Effector CD8-positive, alpha-beta T cell (primary cell): ENCODE results near the gene TDRD12.

ENCODE experiments used
- DNase-seq: peaks from one replicate; lab custom pipeline; 2025; lab: John Stamatoyannopoulos, UW

Gene TDRD12

DNA sequence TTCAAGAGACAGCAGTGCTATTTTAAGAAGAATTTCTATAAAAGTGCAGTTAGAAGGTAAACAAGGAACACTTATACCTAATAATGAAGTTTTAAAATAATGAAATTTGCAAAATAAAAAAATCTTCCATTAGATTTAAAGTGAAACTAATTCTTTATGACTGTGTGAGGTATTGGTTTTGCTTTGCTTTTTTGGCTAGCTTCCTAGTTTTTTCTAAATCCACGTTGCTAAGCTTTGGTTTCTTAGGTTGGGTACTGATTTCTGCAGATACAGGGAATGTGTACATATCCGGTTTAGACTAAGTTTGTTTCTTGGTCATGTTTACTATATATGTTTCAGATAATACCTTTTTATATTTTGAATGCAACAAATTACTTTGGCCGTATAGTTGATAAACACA is 90.2 kb downstream of the TDRD12 start:
- no peak for DNase-seq

DNA sequence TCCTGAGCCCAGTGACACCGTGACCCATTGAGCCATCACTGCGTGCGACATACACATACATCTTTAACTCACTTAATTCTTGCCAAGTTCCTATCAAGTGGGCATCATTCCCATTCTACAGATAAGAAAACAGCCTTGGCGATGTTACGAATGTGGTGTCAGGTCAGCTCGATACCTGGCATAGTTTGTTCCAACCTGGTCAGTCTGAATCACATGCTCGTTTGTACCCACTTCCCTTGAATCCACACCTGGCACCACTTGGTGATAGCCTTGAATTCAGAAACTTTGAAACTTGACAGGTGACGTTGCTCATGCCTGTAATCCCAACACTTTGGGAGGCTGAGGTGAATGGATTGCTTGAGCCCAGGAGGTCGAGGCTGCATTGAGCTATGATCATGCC is 90.9 kb downstream of the TDRD12 start:
- DNase-seq: no peak

DNA sequence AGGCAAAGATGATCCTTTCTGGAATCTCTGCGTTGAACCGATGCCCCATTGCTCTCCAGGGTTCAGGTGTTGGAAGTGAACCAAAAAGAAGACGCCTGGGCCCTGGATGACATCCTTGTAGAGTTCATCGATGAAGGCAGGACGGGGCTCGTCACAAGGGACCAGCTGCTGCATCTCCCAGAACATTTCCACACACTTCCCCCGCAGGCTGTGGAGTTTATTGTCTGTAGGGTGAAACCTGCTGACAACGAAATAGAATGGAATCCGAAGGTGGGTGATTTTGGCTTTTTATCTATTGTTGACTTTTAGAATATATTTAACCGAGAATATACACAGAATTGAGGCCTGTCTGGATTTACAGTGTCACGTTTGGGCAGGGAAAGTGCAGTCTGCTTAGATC is 91.6 kb downstream of the TDRD12 start:
- no peak for DNase-seq

DNA sequence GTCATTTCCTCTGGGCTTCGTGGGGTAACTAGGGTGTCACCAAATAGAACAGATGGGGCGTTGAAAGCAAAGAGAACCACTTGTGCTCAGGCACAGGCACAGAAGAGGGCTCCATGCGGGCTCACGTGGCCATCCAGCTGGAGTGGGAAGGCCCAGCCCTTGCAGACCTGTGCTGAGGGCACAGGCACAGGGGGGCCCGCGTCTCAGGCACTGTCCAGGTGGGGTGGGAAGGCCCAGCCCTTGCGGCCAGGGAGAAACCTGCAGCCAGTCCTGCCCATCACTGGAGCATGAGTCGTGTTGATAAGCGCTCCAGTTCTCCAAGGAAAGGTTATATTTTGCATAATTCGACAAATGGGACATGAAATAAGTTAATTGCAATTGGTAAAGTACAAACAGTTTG is 92.5 kb downstream of the TDRD12 start:
- DNase-seq: no peak

DNA sequence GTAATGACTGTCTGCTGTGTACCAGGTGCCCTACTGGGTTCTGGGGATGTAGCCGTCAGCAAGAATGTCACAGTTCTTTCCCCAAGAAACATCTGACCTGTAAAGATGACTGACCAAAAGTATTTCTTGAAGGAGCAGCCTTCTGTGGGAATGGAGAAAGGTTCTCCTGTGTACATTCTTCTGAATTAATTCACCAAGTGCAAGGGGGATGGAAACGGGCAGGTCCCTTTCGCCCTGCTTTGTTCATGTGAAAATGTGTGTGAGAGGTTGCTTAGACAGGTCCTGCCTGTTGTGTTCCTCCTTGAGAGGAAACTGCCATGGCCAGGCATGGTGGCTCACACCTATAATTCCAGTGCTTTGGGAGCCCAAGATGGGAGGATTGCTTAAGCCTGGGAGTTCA is 93.0 kb downstream of the TDRD12 start:
- no peak for DNase-seq

DNA sequence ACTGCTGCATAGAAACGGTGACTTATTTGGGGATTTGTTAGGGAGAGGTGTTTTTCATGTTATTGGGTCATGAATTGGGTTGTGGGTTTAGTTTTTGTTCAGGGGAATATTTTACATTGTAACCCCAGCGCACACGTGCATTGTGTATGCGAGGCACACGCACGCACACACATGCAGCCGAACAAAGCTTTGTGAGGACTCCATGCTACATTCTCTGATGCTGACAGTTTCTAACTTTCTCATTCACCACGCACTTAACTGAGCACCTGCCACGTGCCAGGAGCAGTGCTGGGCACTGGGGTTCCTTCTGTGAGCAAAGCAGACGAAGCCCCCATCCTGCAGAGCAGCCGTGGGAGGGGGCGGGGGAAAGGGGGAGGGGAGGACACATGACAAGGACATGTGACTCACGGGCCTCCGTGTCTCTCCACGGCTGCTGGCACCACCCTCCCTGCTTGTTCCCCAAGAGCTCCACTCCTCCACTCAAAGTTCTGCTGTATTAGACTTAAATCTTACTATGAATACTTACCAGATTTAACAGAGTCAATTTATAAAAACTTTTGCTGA is 94.4 kb downstream of the TDRD12 start:
- no peak for DNase-seq

DNA sequence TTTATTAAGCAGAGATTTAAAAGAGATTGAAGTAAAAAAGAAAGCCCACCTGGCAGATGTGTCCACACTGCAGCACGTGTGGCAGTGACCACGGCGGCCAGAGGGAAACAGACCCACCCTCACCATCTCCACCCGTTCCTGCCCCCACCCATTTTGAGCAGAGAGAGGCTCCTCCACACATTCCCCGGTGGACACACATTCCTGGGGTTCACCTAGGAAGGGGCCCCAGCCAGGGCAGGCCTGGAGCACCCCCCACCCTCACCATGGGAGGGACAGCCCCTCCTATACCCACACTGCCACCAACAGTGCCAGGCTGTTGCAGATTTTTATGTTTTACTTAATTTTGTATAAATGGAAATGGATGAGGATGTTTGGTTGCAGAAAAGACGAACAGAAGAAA is 95.1 kb downstream of the TDRD12 start:
- DNase-seq: no peak

DNA sequence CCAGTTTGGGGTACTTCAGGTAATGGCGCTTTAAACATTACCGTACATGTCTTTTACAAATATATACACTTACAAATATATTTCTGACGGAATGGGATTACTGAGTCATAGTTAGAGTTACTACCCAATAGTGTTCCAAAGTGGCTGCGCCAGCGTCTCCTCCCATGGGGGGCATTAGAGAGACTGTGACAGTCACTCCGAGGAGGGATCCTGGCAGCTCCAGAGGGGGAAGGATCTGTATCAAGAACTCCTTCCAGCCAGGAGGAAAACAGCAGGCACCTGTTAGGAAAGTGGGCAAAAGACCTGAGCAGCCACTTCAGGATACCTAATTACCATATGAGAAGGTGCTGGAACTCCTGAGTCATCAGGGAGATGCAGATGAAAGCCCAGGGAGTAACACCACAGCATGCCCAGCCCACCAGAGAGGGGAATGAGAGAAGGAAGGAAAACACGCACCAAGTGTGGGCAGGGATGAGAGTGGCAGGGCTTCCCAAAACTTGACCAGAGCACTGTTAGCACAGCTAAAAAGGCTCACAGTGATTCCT is 97.1 kb downstream of the TDRD12 start:
- no peak for DNase-seq

DNA sequence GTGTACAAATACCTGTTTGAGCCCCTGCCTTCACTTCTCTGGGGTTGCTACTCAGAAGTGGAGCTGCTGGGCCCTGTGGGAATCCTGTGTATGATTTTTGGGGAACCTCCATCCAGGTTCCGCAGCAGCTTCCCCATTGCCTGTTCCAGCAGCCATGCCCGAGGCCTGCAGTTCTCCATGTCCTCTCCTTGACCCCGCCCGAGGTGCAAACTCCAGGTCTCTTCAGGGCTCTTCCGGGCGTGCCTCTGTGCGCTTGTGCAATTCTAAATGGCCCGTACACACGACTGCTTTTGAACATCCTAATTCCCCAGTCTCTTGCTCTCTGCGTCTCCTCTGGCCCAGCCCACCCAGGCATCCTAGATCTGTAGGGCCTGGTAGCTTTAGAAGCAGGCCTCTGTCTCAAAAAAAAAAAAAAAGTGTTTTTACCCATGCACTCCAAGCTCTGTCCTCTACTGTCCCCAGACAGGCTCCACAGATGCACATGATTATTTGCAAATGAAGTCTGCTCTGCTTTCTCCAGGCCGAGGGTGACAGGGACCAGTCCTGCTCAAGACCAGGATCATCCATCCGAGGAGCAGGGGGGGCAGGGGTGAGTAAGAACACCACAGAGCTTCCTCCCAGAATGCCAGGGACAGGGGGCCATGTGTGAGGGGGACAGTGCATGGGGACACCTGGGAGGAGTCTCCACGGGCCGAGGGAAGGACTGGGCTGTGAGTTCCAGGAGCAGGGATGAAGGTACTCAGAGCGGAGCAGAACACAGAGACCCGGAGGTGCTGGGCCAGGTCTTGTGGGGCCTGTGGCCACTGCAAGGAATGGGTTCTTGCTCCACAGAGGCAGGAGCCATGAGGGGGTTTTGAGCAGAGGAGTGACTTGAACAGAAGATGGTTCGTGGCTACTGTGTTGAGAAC is 98.3 kb downstream of the TDRD12 start:
- DNase-seq: no peak

DNA sequence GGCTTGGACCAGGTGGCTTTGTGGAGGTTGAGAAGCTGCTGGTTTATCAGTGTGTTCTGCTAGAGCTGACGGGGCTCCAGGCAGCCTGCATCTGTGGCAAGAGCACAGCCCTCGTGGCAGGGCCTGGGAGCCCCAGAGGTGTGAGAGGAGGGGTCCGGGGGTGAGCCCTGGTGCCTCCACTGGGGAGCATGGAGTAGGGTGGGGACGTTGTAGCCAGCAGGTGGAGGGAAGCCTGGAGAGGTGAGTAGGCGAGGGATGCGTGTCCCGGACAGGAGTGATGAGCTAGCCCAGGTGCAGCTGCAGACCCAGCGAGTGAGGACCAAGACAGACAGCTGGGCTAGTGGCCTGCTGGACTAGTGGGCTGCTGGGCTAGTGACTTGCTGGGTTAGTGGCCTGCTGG is 99.0 kb downstream of the TDRD12 start:
- no peak for DNase-seq

DNA sequence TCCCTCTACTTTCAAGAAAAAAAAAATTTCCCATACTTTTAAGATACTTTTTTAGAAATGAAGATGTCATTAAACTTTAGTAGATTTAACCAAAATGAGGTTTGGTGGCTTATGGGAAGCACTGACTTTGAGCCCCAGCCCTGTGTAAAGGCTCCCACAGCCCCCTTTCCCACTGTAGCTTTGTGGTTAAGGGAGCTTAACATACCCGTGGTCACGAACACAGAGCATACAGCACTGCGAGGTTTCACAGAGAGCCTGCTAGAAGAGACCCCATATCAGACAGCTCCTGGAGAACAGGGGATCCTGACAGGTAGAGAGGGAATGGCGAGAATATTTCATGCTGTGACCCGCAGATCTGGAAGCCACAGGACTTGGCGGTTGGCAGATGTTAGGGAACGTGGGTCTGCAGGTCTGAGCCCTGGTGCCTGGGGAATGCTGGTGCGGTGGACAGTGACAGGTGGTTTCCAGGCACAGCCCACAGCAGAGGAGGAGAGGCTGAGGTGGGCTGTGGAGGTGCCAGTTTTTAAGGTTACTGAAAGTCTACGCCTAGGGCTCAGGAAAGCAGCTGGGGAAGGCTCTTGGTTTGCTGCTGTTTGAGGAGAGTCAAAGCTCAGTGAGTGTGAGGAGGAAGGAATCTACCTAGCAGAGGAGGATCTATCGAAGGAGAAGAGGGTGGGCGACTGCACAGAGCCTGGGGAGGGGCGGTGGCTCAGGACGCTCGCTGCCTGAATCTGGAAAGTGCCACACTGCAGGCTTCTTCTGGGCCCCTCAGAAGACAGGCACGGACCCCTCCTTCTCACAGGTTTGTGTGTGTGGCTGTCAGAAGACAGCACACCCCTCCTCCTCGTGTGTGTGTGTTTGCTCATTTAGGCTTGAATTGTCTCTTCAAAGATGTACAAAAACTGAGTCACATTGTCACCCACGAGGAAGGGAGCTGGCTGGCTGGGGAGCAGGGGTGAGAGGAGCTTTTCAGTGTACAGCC is 100.1 kb downstream of the TDRD12 start:
- no peak for DNase-seq

DNA sequence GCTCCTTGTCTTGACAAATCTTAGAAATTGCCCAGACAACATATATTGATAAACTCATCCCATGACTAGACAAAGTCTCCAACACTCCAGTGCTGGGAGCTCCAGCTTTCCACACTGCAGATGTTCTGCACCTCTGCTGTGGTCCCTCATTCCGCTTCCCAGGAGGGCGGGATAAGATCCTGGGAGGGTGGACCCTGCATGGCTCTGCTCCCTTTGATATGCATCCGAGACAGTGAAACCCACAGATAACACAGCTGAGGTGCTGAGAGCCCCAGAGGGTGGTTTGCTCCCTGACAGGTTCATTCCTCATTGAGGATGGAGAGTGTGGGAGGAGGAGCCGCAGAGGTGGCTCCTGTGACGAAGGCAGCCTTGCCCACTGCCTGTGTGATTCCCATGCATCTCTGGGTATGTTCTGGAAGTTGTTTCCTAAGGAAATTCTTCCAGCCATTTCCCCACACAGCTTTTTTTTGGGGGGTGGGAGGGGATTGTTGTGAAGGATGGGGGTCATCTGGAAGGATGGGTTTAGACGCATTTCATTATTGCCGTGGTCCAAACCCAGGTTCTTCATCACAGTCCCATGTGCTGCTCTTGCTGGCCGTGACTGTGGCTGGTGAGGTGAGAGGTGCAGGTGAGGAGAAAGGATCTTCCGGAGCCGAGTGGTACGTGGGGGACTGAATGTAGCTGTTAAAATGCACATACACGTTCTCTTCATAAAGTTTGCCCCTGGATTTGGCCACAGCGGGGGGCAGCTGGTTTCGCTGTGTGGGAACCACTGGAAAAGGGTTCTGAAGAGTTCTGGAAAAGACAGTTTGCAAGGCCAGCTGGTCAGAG is 103.6 kb downstream of the TDRD12 start:
- no peak for DNase-seq

DNA sequence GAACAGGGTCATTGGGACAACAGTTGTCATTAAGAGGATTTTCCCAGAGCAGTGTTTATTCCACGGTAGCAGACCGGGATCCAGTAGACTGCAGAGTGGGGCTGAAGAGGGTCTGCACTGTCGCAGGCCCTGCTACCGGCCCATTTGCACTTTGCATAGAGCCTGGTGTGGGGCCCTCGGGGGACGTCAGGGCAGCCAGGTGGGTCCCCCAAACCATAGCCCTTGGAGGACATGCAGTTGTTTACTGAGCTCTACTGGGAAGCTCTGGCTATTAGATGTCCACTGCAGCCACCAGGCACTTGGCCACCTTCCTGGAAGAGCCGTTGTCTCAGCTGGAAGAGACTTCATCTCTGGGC is 104.2 kb downstream of the TDRD12 start:
- no peak for DNase-seq

DNA sequence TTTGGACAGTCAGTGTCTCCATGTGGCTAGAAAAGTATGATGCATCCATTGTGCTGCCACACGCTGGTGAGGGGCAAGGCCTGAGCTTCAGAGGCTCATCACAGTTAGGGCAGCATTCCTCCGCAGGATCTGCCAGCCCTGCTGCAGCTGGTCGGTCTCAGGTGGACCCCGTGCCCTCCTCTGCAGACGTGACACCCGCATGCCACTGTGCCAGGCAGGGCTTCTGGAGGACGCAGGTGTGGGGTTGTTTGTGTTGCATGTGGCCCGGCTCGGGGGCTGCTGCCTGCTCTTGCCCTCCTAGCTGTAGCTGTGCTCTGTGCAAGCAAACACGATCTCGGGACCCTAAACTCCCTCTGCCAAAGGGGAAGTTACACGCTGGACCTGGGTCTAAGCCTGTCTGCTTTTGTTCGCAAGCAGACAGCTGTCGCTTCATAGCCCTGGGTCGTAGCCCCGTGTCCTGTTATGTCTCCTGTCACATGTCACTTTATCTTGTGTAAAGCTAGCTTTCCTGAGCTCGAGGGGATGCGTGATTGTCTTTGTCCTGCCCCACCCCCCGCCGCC is 104.7 kb downstream of the TDRD12 start:
- DNase-seq: no peak

DNA sequence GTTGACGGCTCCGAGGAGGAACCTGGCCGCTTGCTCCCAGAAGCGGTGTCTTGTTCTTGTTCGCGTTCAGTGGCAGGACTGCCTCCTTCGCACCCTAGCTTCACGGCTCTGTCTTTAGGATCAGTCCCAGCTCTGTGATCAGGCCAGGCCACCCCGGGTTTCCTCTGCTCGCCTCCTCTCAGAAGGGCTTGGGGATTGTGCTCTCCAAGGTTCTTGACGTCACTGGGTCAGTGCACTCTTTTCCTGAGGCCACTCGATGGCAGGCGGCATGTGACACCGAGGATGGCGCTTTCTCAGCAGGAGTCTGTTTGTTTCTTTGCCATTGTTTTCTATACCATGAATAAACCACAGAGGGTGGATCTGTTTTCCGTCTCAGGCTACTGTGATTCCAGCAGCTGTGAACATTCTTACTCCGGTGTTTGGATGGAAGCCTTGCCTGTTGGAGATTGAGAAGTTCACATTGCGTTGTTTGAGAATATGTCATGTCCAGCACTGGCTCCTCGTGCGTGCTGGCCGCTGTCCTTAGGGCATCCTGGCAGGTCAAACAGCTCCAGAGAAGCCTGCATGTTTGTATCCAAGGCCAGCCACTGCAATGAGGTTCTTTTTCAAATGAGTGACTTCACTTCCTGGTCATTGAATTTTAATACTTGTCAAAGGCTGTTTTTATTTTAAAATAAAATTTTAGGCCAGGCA is 105.5 kb downstream of the TDRD12 start:
- DNase-seq: no peak

DNA sequence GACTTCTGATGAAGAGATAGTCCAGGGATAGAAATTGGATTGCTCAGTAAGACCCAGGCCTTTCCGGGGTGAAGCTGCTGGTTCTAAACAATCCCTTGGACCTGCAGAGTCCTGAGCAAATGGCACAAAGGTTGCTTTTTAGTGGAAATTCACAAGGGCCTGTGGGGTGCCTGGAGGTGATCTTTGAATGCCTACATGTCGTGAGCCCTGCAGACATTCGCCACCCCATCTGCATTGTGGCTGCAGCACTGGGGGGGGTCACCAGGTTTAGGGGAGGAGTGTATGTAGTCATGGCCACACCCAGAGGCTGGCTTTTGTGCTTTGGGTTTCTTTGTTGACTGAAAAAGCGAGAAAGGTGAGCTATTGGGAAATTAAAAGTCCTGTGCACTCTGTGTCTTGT is 108.6 kb downstream of the TDRD12 start:
- no peak for DNase-seq

DNA sequence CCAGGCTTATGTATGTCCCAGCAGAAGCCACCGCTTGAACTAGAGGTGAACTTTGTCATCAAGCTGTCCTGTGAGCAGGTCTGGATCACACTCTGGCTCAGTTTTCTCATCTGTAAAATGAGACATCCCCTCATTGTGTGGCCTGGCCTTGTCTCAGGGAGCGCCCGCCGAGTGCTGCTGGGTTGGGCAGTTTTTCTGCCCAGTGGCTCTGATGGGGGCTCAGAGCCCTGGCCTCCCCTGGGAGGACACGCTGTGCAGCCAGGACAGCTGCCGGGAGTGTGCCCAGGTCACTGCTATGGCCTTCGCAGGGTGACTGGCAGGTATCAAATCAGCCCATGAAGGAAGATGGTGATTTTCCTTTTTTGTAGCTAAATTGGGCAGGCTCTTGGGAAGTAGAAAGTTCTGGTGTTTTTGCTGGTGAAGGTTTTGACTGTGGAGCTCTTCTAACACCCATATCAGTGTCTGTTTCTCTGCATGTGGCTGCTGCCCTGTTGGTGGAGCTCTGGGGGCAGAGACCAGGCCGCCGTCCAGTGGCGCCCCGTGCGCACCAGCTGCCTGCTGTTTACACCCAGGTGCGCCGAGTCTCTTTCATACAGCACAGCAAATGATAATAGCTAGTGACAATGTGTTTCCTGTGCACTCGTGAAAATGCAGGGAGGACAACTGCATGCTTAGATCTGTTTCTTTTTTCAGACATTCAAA is 109.2 kb downstream of the TDRD12 start:
- DNase-seq: no peak

DNA sequence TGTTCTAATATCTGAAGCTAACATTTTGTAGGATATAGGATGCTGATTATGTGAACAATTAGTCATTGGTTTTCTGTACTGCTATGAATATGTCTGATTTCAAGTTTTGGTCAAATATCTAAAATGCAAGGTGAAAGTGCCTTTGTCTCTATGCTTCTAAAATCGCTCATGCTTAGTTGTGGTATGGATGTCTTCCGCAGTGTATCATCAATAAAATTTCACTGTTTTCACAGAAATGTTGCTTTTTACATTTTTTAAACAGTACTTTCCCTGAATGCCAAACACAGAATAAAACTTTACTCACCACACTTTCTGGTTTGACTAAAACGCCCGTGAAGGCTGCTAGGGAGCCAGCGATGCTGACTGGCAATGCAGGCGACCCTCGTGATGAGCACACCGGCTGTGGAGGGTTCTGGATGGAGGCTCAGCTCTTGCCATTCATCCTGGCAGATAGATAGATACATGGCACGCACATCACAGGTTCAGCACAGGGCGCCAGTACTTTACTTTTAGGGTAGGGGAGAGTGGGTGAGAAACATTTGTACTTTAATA is 109.9 kb downstream of the TDRD12 start:
- no peak for DNase-seq

DNA sequence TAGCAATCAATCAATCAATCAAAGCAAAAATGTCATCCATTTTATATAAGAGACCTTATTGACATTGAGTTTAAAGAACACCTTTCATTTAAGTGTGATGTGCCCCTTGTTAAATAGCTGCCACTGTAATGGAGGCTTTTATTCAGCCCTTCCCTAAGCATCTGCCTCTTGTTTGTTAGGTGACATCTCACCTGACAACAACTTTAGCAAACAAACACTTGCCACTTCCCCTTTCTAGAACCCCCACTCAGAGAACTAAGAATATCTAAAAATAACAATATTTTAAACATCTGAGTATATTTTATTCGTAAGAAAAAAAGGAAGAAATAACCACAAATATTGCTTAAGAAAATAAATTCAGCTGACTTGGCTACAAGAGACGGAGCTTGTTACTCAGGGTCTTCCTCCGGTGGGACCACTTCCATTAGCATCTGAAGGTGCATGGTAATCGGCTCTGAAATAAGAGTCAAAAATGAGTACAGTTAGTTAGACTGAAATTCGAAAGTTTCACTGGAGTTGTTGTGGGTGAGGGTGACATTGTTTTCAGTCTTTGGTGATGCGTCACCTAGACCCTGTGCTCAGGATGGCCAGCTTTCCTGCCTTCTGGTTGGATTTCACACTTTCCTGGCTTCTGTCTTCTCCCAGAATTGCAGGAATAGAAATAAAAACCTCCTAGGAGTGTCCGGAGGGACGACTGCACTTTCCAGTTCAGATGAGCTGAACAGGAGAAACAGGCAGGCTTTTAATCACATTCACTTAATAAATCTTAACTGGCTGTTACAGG is 110.9 kb downstream of the TDRD12 start:
- DNase-seq: no peak
